NCI-H345 (cell line): Measurements from ENCODE around the gene RNF103.
"Not testable (repeated sequence)": the region's sequence is repeated elsewhere in the genome, so short reads cannot be mapped to it uniquely, and the experiment has no call there.

ENCODE experiments used
- DNase-seq: peaks from one replicate; lab custom pipeline; 2025; lab: John Stamatoyannopoulos, UW

Gene RNF103

DNA sequence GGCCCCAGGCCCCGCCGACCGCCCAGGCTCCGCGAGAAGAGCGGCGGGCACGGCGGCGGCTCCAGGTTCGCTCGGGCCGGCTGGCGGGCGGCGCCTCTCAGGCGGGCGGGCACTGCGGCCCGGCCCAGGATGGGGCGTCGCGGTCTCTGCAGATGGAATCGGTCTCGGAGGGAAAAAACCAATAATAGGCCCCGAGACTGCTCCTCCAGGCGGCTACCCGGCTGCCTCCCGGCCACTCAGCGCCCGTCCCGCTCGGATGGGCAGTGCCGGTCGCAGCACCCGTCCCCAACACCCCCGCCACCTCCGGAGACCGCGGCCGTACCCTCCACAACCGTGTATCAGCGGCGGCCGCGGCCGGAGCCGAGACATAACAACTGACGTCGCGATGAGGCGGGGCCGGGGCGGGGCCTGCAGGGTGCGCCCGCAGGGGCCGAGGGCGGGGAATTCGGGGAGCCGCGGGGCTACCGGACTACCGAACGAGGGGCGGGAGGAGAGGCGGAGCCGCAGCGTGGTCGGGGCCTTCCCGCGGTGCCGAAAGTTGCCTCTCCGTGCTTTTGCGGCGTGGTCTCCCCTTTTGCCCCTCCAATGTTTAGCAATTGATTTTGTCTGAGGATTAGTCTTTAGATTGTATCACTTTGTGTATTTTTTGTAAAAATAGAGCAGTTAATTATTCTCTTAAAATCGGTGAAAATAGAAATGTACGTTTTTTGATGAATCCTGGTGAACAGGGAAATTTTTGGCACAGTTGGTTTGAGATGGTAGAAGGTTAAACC lies at the start of gene RNF103:
TSS of gene RNF103 (minus strand) at position 372 of the 773 bp plus-strand sequence. CDS start 979 bp downstream, outside the sequence.
- peak; percentile 96 for DNase-seq

GRCh38 chr2:86673011-86673410 lies 49.3 kb upstream of the RNF103 start:
- DNase-seq = no peak

DNA sequence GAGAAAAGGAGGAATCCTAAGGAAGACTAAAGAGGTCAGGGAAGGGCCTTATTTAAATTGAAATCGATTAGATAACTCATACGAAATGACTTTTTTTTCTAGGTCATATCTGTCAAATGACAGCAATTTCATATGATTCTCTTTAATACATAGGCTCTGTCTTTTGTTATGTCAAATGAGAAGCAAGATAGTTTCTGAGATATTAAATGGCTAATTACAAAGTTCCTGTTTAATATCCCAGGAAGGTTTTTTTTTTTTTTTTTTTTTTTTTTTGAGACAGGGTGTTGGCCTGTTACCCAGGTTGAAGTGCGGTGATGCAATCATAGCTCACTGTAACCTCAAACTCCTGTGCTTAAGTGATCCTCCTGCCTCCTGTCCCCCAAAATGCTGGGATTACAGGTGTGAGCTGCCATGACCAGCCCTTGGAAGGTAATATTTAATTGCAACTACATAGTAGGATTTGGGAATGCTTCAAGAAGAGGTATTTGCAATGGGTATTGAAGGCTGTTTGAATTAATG lies 48.4 kb upstream of the RNF103 start:
- DNase-seq = no peak

DNA sequence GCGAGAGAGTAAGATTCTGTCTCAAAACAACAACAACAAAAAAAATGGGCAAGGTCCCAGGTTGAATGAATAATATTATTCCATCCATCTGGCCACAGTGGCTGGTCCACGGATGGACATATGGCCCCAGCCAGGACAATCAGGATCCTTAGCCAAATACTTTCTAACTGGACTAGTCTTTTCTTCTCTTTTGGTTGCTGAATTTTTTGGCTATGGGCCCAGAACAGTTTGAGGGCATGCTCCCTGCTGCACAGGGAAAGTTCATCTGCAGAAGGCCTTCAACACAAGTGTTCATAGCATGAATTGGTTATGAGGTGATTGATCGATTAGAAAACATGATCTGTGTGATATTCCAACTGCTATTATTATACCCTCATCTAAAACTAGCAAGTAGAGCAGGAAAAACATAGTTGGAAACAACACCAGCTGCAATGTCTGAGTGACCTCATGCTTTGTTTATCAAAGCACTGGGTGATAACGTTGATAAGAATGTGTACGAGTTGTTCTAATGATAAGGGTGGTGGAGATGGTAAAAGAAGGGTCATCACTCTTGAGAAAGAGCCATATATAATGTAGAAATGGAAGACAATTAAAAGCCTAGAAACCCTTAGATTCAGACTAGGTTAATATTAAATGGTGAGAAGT lies 47.8 kb upstream of the RNF103 start:
- DNase-seq = peak; percentile 11

- not testable (repeated sequence) for DNase-seq
Measured at GRCh38 chr2:86669323-86669722, 45.7 kb upstream of the RNF103 start.

- no peak for DNase-seq
Measured at GRCh38 chr2:86661333-86661732, 37.7 kb upstream of the RNF103 start.

- DNase-seq = no peak
Measured at GRCh38 chr2:86650188-86650587, 26.5 kb upstream of the RNF103 start.

GRCh38 chr2:86649119-86649947 lies 25.7 kb upstream of the RNF103 start:
- DNase-seq = no peak

DNA sequence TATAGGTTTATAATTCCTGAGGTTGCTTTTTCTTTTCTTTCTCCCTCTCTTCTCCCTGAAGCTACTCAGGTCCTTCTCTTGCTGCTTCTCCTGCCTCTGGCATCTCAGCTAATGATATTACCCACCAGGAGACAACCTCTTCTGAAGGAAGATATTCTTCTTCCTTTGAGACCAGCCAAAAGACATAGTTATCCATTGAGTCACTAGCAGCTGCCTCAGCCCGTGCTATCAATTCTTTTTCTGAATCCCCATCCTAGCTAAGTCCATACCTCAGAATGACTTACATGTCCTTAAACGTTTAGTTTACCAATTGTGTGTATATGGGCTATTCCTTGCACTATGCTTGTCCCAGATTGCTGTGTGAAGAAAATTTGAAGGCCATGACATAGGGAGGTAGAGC lies 25.0 kb upstream of the RNF103 start:
- no peak for DNase-seq

- no peak for DNase-seq
Measured at GRCh38 chr2:86646865-86647264, 23.2 kb upstream of the RNF103 start.

- DNase-seq = no peak
Measured at GRCh38 chr2:86646329-86646728, 22.7 kb upstream of the RNF103 start.

DNA sequence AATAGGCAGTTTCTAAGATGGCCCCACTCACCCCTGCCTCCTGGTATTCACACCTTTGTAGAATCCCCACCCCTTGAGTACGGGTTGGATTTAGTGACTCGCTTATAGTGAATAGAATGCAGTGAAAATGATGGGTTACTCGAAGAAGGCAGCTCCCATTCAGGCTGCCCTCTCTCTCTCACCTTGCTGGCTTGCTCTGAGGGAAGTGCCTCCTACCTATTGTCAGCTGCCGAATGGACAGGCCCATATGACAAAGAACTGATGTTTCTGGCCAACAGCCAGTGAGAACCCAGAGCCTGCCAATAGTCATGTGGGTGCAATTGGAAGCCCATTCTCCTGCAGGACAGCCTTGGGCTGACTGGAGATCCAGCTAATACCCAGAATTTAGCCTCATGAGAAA lies 22.1 kb upstream of the RNF103 start:
- DNase-seq = no peak

- DNase-seq = no peak
Measured at GRCh38 chr2:86638712-86639111, 15.0 kb upstream of the RNF103 start.

GRCh38 chr2:86636842-86637241 lies 13.2 kb upstream of the RNF103 start:
- DNase-seq = no peak

- no peak for DNase-seq
Measured at GRCh38 chr2:86634352-86634751, 10.7 kb upstream of the RNF103 start.

DNA sequence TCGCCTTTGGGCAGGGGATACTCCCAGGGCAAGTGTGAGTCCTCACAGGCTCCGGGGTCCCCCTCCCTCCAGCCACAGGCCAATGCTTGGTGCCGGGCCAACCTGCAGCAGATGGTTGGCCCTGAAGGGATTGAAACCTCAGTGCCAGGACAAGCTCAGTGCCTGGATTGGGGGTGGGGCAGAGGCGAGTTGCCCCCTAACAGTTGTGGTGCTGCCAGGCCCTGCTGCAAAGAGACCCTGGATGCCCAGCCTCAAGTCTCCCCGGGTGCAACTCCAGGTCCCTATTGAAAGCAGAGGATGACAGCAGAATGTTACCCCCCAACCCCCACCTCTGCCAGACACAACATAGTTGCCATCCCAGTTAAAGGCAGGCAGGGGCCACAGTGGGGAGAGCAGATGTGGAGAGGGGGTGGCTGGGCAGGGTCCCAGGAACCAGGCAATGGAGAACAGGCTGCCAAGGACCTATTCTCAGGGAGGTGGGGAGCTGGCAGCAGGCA lies 9.5 kb upstream of the RNF103 start:
- no peak for DNase-seq

- no peak for DNase-seq
Measured at GRCh38 chr2:86632672-86633071, 9.0 kb upstream of the RNF103 start.

- no peak for DNase-seq
Measured at GRCh38 chr2:86631846-86632485, 8.3 kb upstream of the RNF103 start.

GRCh38 chr2:86628091-86628522 lies 4.4 kb upstream of the RNF103 start:
- DNase-seq = no peak

DNA sequence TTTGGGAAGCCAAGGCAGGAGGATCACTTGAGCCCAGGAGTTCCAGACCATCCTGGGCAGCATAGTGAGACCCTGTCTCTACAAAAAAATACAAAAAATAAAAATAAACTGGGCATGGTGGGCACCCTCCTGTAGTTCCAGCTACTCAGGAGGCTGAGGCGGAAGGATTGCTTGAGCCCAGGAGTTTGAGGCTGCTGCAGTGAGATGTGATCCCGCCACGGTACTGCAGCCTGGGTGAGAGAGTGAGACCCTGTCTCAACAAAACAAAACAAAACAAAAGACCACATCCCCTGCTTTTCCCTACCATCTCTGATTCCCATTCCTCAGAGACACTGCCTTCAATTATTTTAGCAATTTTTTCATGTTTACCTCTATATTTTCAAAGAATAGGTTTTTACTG lies 3.9 kb upstream of the RNF103 start:
- DNase-seq = no peak

GRCh38 chr2:86625096-86625495 lies 1.4 kb upstream of the RNF103 start:
- DNase-seq = no peak

- no peak for DNase-seq
Measured at GRCh38 chr2:86624267-86624547, 542 bp upstream of the RNF103 start.
